ENCODE measurements around the gene RNF168. TPM values are rescaled to one million over a fixed set of nuclear protein-coding genes. Genes with fewer than 3 reads are reported as not detected.
"Not testable (repeated sequence)": the region's sequence is repeated elsewhere in the genome, so short reads cannot be mapped to it uniquely, and the experiment has no call there.

RNF168 gene, protein sequence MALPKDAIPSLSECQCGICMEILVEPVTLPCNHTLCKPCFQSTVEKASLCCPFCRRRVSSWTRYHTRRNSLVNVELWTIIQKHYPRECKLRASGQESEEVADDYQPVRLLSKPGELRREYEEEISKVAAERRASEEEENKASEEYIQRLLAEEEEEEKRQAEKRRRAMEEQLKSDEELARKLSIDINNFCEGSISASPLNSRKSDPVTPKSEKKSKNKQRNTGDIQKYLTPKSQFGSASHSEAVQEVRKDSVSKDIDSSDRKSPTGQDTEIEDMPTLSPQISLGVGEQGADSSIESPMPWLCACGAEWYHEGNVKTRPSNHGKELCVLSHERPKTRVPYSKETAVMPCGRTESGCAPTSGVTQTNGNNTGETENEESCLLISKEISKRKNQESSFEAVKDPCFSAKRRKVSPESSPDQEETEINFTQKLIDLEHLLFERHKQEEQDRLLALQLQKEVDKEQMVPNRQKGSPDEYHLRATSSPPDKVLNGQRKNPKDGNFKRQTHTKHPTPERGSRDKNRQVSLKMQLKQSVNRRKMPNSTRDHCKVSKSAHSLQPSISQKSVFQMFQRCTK
- 10 to 100 TPM; 22.2 to 29.9 TPM for total RNA-seq

- Mint-ChIP-seq H3K36me3 (peaks cover 15% of the 10 kb centered on the region), H3K4me1 (ENCODE audit: low read depth in 2 of 2) (peaks cover 37 to 39% of the 10 kb centered on the region in 2 donors)
Measured at GRCh38 chr3:196503196-196504076, at the start of gene RNF168. RNF168 (minus strand) TSS chr3:196503768; CDS start chr3:196503173, 595 bp downstream.

GRCh38 chr3:196552253-196552652, 48.7 kb upstream of the RNF168 start:
- DNase-seq (ENCODE audit: low spot score) = no peak
- peaks cover 5% of the 10 kb centered on the region for H3K9me3 Mint-ChIP-seq

More at GRCh38 chr3:196503196-196504076, at the start of gene RNF168:
- DNase-seq (ENCODE audit: low spot score) (peak; percentile 96), ATAC-seq (peak; percentile 93)
- Mint-ChIP-seq H3K9me3 (peaks cover 4% of the 10 kb centered on the region), H3K27ac (peak within 1 kb of the TSS; percentile 95 to 99), H3K27me3 (no peaks in the 10 kb centered on the region), H3K4me3 (peak within 1 kb of the TSS; percentile 100)

DNA sequence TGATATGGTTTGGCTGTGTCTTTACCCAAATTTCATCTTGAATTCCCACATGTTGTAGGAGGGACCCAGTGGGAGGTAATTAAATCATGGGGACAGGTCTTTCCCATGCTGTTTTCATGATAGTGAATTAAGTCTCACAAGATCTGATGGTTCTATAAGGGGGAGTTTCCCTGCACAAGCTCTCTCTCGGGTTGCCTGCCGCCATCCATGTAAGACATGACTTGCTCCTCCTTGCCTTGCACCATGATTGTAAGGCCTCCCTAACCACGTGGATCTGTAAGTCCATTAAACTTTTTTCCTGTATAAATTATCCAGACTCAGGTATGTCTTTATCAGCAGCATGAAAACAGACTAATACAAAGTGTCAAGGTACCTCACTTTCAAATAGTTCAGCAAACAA, 46.6 kb upstream of the RNF168 start:
- H3K27me3 Mint-ChIP-seq; H3K4me3 Mint-ChIP-seq; H3K4me1 Mint-ChIP-seq (ENCODE audit: low read depth in 2 of 2); H3K27ac Mint-ChIP-seq; H3K9me3 Mint-ChIP-seq; ATAC-seq; DNase-seq (ENCODE audit: low spot score): not testable (repeated sequence)
- H3K36me3 Mint-ChIP-seq = peaks cover 13% of the 10 kb centered on the region

More at GRCh38 chr3:196552253-196552652, 48.7 kb upstream of the RNF168 start:
- Mint-ChIP-seq H3K4me1 (ENCODE audit: low read depth in 2 of 2) (no peaks in the 10 kb centered on the region), H3K27ac (no peak overlapping the region), H3K4me3 (no peak overlapping the region), H3K36me3 (peaks cover 13% of the 10 kb centered on the region), H3K27me3 (peaks cover 0 to 5% of the 10 kb centered on the region in 2 donors)
- ATAC-seq = no peak

DNA sequence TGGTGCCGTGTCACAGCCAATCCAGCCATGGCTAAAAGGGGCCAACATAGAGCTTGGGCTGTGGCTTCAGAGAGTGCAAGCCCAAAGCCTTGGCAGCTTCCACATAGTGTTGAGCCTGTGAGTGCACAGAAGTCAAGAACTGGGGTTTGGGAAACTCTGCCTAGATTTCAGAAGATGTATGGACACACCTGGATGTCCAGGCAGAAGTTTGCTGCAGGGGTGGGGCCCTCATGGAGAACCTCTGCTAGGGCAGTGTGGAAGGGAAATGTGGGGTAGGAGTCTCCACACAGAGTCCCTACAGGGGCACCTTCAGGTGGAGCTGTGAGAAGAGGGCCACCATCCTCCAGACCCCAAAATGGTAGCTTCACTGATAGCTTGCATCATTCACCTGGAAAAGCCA, 45.7 kb upstream of the RNF168 start:
- peaks cover 0 to 12% of the 10 kb centered on the region in 2 donors for H3K27me3 Mint-ChIP-seq
- not testable (repeated sequence) for H3K4me1 Mint-ChIP-seq (ENCODE audit: low read depth in 2 of 2); ATAC-seq; H3K4me3 Mint-ChIP-seq; H3K9me3 Mint-ChIP-seq; DNase-seq (ENCODE audit: low spot score); H3K27ac Mint-ChIP-seq
- peaks cover 13% of the 10 kb centered on the region for H3K36me3 Mint-ChIP-seq

- DNase-seq (ENCODE audit: low spot score) = no peak
- peaks cover 0 to 12% of the 10 kb centered on the region in 2 donors for H3K27me3 Mint-ChIP-seq
- no peak overlapping the region for H3K27ac Mint-ChIP-seq
- peaks cover 5% of the 10 kb centered on the region for H3K9me3 Mint-ChIP-seq
- H3K36me3 Mint-ChIP-seq = peaks cover 13% of the 10 kb centered on the region
- H3K4me1 Mint-ChIP-seq (ENCODE audit: low read depth in 2 of 2) = no peaks in the 10 kb centered on the region
- no peak for ATAC-seq
- no peak overlapping the region for H3K4me3 Mint-ChIP-seq
Measured at GRCh38 chr3:196547067-196547466, 43.5 kb upstream of the RNF168 start.

- Mint-ChIP-seq H3K27me3 (peaks cover 0 to 12% of the 10 kb centered on the region in 2 donors), H3K4me3 (no peak overlapping the region), H3K9me3 (peaks cover 5% of the 10 kb centered on the region), H3K36me3 (peaks cover 13% of the 10 kb centered on the region), H3K4me1 (ENCODE audit: low read depth in 2 of 2) (no peaks in the 10 kb centered on the region), H3K27ac (no peak overlapping the region)
- DNase-seq (ENCODE audit: low spot score) (no peak), ATAC-seq (no peak)
Measured at GRCh38 chr3:196546537-196546936, 43.0 kb upstream of the RNF168 start.

- H3K36me3 Mint-ChIP-seq = peaks cover 7% of the 10 kb centered on the region
- DNase-seq (ENCODE audit: low spot score) = no peak
- no peak overlapping the region for H3K4me3 Mint-ChIP-seq
- H3K4me1 Mint-ChIP-seq (ENCODE audit: low read depth in 2 of 2) = no peaks in the 10 kb centered on the region
- H3K9me3 Mint-ChIP-seq = peaks cover 5% of the 10 kb centered on the region
- ATAC-seq = no peak
- no peak overlapping the region for H3K27ac Mint-ChIP-seq
- H3K27me3 Mint-ChIP-seq = peaks cover 0 to 12% of the 10 kb centered on the region in 2 donors
Measured at GRCh38 chr3:196544491-196544992, 41.0 kb upstream of the RNF168 start.

GRCh38 chr3:196541684-196542445, 38.3 kb upstream of the RNF168 start:
- DNase-seq (ENCODE audit: low spot score) = no peak
- no peaks in the 10 kb centered on the region for H3K4me1 Mint-ChIP-seq (ENCODE audit: low read depth in 2 of 2)
- no peak overlapping the region for H3K27ac Mint-ChIP-seq
- peaks cover 0 to 5% of the 10 kb centered on the region in 2 donors for H3K27me3 Mint-ChIP-seq
- H3K36me3 Mint-ChIP-seq = no peaks in the 10 kb centered on the region
- H3K4me3 Mint-ChIP-seq = no peak overlapping the region
- no peak for ATAC-seq
- no peaks in the 10 kb centered on the region for H3K9me3 Mint-ChIP-seq

GRCh38 chr3:196537319-196537984, 33.9 kb upstream of the RNF168 start:
- no peaks in the 10 kb centered on the region for H3K4me1 Mint-ChIP-seq (ENCODE audit: low read depth in 2 of 2)
- no peak overlapping the region for H3K27ac Mint-ChIP-seq
- no peaks in the 10 kb centered on the region for H3K9me3 Mint-ChIP-seq
- H3K27me3 Mint-ChIP-seq = peaks cover 10 to 14% of the 10 kb centered on the region in 2 donors
- peak; percentile 63 for DNase-seq (ENCODE audit: low spot score)
- H3K36me3 Mint-ChIP-seq = no peaks in the 10 kb centered on the region
- H3K4me3 Mint-ChIP-seq = no peak overlapping the region
- no peak for ATAC-seq

DNA sequence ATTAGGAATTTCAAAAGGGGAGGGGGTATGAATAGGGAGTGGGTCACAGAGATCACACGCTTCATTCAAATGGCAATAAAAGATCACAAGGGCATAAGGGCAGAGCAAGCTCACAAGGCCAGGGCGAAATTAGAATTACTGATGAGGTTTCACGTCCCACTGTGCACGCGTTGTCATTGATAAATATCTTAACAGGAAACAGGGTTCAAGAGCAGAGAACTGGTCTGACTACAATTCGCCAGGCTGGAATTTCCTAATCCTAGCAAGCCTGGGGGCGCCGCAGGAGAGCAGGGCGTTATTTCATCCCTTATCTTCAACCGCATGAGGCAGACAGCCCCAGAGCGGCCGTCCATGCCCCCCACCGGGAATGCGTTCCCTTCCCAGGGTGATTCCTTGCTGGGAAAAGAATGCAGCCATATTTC, 29.7 kb upstream of the RNF168 start:
- DNase-seq (ENCODE audit: low spot score) (no peak), ATAC-seq (no peak)
- H3K4me1 Mint-ChIP-seq (ENCODE audit: low read depth in 2 of 2) = no peaks in the 10 kb centered on the region
- H3K27ac Mint-ChIP-seq = no peak overlapping the region
- peaks cover 17 to 21% of the 10 kb centered on the region in 2 donors for H3K27me3 Mint-ChIP-seq
- H3K36me3 Mint-ChIP-seq = no peaks in the 10 kb centered on the region
- no peak overlapping the region for H3K4me3 Mint-ChIP-seq
- no peaks in the 10 kb centered on the region for H3K9me3 Mint-ChIP-seq

- Mint-ChIP-seq H3K27me3 (peaks cover 17 to 21% of the 10 kb centered on the region in 2 donors), H3K4me3 (no peak overlapping the region), H3K9me3 (no peaks in the 10 kb centered on the region), H3K36me3 (no peaks in the 10 kb centered on the region), H3K27ac (no peak overlapping the region), H3K4me1 (ENCODE audit: low read depth in 2 of 2) (no peaks in the 10 kb centered on the region)
- DNase-seq (ENCODE audit: low spot score) (no peak), ATAC-seq (no peak)
Measured at GRCh38 chr3:196531418-196531817, 27.9 kb upstream of the RNF168 start.

DNA sequence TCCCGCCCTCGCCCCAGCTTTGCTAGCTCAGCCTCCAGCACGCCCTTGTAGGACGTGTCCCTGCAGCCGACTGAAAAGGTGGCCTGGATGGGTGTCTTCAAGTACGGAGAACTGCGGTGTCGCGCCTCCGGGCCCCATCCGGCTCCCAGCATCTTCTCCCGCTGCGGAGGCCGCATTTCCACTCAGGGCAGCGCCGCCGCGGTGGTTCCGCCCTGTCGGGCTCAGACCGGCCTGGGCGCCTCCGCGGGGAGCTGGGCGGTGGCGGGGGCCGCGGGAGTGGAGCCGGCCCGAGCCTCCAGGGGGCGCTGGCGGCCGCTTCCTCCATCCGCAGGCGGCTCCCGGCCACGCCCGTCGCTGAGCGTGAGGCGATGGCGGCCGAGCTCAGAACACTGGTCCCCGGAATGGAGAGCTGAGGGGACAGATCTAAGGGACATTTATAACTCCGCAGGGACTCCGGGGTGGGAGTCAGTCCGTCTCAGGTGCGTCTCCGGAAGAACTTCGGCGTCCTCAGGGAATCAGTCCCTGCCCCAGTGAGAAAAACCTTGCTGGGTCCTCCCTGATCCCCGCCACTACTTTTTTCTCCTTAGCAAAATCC, 25.2 kb upstream of the RNF168 start:
- no peak overlapping the region for H3K27ac Mint-ChIP-seq
- ATAC-seq = peak; percentile 98 to 99

More for the DNA sequence above, 25.2 kb upstream of the RNF168 start:
- H3K36me3 Mint-ChIP-seq = no peaks in the 10 kb centered on the region
- peak; percentile 86 for DNase-seq (ENCODE audit: low spot score)
- no peaks in the 10 kb centered on the region for H3K4me1 Mint-ChIP-seq (ENCODE audit: low read depth in 2 of 2)
- H3K4me3 Mint-ChIP-seq = peak overlapping the region; percentile 72
- no peaks in the 10 kb centered on the region for H3K9me3 Mint-ChIP-seq
- H3K27me3 Mint-ChIP-seq = peaks cover 12 to 18% of the 10 kb centered on the region in 2 donors

Measured in natural killer cell treated with Interleukin-12 subunit alpha and Interleukin-12 subunit beta and Interleukin-15 and Interleukin-18, amount 100 ng/mL, for 72 hours (primary cell).